Stimulated activated CD8-positive, alpha-beta memory T cell treated with anti-CD3 and anti-CD28 coated beads, Interleukin-12 subunit alpha, Interleukin-12 subunit beta, amount 100 ng/mL, for 24 hours (primary cell): ENCODE measurements around the gene MED29.
"Not testable (repeated sequence)": the region's sequence is repeated elsewhere in the genome, so short reads cannot be mapped to it uniquely, and the experiment has no call there.

Experiments used
- DNase-seq: peaks from one replicate; pipeline ENCODE4 v3.0.0-alpha.2; 2020; ENCODE audit errors: extremely low read depth

MED29 gene

GRCh38 chr19:39370735-39371134, 20.4 kb upstream of the MED29 start:
- DNase-seq: no peak

GRCh38 chr19:39372047-39372802, 19.0 kb upstream of the MED29 start:
- DNase-seq: no peak

GRCh38 chr19:39372941-39373340, 18.2 kb upstream of the MED29 start:
- DNase-seq: no peak

DNA sequence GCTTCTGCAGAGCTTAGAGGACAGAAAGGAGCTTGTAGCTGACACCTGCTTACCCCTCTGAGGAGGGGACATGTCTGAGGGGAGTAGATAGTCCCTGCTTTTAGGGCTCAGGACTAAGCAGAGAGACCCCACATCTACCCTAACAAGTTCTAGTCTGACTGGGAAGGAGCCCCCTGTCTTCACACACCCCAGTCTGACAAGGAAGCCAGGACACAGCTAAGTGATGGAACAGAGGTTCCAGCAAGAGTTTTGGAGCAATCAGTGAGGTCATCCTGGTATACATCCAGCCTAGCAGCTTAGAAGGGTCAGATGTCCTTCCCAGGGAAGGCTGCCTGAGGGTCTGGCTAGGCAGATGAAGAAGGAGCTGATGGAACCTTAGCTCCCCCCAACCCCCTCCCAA, 15.2 kb upstream of the MED29 start:
- no peak for DNase-seq

GRCh38 chr19:39377373-39378362, 13.5 kb upstream of the MED29 start:
- DNase-seq: no peak

DNA sequence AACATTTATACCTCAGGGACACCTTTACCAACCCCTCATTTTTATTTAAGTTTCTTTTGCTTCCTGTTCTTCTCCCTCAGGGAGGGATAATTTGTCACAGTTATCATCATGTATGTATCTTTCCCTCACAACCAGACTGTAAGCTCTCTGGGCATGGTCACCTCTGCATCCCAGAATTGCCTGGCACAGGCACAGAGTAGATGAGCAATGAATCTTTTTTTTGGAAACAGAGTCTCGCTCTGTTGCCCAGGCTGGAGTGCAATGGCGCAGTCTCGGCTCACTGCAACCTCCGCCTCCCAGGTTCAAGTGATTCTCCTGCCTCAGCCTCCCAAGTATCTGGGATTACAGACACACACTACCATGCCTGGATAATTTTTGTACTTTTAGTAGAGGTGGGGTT, 11.8 kb upstream of the MED29 start:
- DNase-seq: not testable (repeated sequence)

GRCh38 chr19:39379865-39380396, 11.2 kb upstream of the MED29 start:
- DNase-seq: no peak

DNA sequence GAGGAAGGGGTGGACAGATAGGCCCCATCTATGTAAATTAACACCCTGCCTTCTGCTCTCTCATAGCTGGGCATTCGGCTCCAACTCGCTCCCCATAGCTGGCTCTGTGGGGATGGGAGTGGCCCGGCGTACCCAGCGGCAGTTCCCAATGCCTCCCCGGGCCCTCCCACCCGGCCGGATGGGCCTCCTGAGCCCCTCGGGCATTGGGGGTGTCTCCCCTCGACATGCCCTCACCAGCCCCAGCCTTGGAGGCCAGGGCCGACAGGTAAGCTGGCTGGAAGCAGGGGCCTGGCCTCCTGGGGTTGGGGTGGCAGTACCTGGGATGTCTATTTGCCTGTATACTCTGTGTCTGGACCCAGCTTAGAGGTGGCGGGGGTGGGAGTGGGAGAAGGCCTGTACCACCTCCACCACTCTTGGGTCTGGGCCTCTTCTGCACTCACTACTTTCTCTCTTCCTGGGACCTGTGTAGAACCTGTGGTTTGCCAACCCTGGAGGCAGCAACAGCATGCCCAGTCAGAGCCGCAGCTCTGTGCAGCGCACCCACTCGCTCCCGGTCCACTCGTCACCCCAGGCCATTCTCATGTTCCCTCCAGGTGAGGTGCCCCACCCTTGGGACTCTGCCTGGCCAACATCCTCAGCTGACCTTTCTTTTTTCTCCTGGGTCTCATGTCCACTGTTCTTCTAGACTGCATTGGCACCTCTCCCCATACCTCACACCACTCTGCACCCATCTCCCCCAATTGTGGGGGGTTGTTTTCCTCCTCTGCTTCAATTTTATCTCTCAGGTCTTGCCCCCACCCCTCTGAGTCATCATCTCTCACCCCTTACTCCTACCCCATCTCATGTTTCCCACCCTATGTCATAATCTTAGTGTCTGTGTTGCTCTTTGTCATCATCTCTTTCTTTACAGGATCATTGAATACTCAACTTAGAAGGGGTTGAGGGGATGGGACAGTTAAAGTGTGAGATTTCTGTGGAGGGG, 10.4 kb upstream of the MED29 start:
- DNase-seq: no peak

DNA sequence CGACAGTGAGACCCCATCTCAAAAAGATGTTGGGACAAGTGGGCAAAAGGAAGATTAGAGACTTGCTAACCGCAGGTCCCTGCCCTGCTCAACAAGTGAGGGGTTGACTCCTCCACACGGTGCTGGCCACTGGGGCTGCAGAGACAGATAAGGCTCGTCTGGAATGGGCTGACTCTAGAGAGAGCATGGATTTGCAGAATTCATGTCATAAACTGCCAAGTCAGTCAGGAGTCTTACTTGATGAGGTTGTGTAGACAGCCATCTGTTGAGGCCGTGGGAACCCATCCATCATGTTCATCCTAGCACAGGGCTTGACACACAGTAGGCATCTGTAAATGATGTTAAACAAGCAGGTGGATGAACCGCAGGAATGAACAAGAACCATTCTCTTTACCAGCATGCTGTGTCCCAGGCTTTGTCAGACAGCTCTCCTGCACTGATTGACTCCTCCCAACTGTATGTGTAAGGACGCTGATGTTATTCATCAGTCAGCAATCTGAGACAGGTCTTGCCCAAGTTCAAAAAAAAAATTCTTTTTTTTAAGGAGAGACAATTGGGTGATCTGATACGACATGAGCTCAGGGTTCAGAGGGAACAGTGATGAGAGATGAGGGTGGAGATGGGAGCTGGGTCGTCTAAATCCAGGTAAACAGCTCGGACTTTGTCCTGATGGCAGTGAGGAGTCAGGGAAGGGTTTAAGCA, 9.1 kb upstream of the MED29 start:
- no peak for DNase-seq

GRCh38 chr19:39382991-39383828, 8.0 kb upstream of the MED29 start:
- no peak for DNase-seq

- DNase-seq: no peak
Measured at GRCh38 chr19:39384839-39385568, 6.2 kb upstream of the MED29 start.

- DNase-seq: no peak
Measured at GRCh38 chr19:39385629-39386411, 5.4 kb upstream of the MED29 start.

DNA sequence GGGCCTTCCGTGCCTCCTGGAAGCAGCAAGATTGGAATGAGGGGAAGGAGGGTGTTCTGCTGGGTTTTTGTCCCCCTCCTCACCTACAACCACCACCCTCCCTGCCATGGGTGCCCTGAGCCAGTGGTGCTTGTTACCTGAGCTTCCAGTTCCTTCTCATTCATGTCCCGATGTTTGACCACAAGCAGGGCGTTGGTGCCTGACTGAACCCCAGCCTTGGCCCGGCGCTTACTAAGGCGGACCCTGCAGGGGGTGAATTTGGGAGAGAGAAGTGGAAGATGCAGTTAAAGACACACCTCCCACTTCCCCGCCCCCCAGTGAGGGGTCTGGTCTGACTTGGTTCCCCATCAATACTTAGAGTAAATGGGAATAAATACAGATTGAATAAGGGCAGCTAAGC, 4.6 kb upstream of the MED29 start:
- DNase-seq: no peak

DNA sequence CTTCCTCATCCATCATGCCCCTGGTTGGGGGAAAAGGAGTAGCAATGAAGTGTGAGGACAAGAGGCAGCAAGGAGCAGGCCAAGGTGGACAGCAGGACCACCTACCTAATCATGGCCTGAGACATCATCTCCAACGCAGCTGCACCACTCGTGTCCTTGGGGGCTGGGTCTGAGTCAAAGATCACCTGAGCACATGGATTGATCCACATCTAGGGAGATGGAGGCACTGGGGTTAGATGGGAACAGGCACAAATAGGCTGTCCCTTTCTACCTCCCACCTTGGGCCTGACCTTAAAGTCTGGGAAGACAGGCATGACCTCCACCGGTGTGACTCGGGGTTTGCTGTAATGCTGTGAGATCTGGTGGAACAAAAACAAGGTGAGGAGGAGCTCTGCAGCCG, 2.5 kb upstream of the MED29 start:
- DNase-seq: no peak

- DNase-seq: no peak
Measured at GRCh38 chr19:39389631-39390414, 1.4 kb upstream of the MED29 start.

GRCh38 chr19:39390451-39390750, 777 bp upstream of the MED29 start:
- no peak for DNase-seq

DNA sequence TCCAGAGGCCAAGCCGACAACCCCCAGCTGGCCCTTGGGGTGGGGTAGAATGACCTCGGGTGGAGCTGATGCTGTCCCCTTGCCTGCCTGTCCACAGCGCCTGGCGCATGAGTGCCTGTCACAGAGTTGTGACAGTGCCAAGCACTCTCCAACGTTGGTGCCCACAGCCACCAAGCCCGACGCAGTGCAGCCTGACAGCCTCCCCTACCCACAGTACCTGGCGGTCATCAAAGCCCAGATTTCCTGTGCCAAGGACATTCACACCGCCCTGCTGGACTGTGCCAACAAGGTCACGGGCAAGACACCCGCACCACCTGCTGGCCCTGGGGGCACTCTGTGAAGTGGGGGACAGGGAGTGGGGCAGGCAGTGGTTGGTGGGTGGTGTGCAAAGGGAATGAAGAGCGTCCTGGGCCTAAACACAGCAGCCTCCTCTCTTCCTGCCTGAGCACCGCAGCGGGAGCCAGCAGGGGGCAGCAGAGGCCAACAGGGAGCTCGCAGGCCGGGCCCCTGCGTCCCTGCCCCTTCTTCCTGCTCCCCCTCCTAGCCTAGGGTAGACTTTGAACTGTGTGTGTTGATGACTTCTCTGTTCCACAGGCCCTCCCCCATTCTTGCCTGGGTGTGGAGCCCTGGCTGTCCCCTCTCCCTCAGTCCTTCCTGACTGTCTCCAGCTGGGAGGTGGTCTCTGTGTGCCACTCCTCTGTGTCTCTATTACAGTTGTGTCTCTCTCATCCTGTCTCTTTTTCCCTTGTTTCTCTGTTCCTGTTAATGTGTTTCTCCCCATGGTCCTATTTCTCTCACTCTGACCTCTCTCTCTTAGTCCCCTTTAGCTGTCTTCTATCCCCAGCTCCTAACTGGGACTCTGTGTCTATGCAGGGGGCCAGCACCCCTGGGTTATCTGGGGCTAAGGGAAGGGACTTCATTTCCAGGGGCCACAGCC, 6.5 kb downstream of the MED29 start:
- peak; percentile 84 for DNase-seq
